HG02938 (cell line): ENCODE data around the gene NHSL2.

Experiments
- ATAC-seq: cut with Tn5 transposase; IDR thresholded peaks from one replicate; pipeline ENCODE4 v1.9.1; 2021; ENCODE audit warnings: mild to moderate bottlenecking, moderate library complexity; ENCODE audit not compliant: unreplicated experiment

Gene NHSL2

GRCh38 chrX:72060921-72061490, 150.4 kb downstream of the NHSL2 start:
- ATAC-seq, result no peak

DNA sequence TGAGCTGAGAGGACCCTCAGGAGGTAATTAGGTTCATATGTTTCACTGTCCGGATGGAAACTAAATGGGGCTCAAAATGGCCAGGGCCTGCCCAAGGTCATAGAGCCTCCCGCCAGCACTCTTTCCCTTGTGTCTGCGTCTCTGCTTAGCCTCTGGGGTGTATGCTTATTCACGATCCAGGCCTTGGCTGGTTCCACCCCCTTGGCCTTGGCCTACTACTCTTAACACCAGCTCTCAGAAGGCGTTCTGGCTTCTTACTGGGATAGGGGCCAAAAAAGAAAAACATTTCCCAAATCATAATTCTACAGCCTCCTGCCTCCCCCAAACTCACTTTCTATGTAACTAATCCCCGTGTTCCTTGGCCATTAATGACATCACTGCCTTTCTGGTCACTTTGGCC, 152.3 kb downstream of the NHSL2 start:
- no peak for ATAC-seq

DNA sequence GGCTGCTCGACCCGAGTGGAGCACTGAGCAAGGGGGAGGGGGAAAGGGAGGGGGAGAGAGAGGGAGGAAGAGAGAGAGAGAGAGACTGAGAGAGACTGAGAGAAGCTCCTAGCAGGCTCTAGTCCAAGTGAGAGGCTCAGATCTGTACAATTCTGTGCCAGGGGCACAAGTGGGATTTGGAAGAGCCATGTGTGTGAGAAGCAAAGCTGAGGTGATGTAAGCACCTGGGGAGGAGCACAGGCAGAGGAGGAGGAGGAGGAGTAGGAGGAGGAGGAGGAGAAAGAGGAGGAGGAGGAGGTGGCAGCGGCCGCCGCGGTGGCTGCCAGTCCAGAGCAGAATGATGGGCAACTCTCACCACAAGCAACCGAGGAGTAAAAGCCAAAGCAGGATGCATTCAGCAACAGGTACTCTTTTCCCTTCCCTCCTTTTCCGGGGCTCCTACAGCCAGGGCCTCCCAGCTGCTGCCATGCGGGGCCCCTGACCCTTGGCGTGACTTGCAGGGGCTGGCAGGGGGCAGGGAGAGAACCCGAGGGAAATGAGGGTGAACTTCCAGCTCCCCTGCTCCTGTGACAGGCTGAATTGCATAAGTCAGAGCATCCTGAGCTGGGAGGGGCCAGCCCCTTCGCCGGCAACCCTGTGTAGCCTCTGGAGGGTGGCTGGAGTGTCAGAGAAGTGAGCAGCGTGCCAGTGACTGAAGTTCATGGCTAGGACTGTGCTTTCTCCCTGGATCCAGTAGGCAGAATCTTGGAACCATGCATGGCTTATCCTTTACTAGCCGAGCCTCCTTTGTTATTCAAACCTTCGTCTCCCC, 158.9 kb downstream of the NHSL2 start:
- no peak for ATAC-seq

- no peak for ATAC-seq
These were observed 160.6 kb downstream of the NHSL2 start for GRCh38 chrX:72071213-72071612.

- no peak for ATAC-seq
These were observed 163.0 kb downstream of the NHSL2 start for GRCh38 chrX:72073633-72074032.

- ATAC-seq, result no peak
These were observed 167.8 kb downstream of the NHSL2 start for GRCh38 chrX:72078411-72078810.

GRCh38 chrX:72079607-72080006, 169.0 kb downstream of the NHSL2 start:
- no peak for ATAC-seq

GRCh38 chrX:72080150-72080549, 169.5 kb downstream of the NHSL2 start:
- ATAC-seq, result no peak

- ATAC-seq, result no peak
These were observed 170.2 kb downstream of the NHSL2 start for GRCh38 chrX:72080800-72081199.

DNA sequence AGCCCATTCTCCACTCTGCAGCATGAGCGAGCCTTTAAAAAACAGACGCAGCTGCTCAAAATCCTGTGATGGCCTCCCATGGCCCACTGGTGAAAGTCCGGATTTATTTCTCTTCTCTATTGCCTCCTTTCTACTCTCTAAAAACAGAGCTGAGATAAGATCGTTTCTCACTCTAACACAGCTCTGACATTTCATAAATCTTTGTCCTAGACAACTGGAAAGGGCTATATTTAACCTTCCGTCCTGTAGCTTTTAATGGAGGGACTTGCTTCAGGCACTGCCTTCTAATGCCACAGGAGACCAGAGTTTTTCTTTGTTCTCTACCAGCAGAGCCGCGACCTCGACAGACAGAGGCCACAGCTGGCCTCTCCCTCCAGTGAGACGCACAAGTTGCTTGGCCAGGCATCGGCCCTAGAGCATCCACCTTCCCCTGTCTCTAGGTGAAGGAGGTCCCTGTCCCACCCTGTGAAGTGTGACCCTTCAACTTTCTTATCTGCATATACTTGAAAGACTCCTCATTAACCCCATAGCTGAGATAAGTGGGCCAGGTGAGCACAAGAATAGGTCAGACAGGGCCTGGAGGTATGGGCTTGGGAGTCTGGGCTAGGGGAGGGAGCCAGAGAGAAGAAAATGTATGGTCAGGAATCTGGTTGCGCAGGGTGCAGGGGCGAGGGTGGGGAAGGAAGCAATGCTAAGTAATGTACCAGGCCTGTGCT, 171.1 kb downstream of the NHSL2 start:
- no peak for ATAC-seq

GRCh38 chrX:72083291-72083690, 172.6 kb downstream of the NHSL2 start:
- ATAC-seq, result no peak

DNA sequence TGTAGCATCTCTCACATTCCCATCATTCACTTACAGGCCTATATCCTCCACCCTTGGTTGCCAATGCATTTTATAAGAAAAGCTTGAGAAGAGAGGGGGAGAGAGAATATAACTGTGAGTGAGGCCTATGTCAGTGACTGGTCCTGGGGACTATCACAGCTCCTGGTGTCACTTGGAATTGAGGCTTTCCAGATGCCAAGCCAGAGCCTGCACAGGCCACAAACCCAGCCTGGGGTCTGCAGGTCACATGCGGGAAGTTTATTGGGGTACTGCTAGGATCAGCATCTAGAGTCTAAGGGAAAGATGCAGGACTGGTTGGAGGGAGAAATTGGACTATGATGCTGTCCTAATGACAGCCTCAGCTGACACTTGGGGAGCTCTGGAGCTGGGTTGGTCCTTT, 173.5 kb downstream of the NHSL2 start:
- ATAC-seq, result no peak

DNA sequence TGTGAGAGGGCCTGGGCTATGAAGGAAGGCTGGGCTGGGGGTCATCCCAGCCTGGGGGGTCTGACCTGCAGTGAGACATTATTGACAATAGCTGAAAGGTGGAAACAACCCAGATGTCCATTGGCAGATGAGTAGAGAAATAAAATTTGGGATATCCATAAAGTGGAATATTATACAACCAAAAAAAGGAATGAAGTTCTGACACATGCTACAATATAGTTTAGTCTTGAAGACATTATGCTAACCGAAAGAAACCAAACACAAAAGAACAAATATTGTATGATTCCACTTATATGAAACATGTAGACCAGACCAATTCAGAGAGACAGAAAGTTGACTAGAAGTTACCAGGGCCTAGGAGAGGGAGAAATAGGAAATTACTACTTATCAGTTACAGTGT, 176.3 kb downstream of the NHSL2 start:
- no peak for ATAC-seq

DNA sequence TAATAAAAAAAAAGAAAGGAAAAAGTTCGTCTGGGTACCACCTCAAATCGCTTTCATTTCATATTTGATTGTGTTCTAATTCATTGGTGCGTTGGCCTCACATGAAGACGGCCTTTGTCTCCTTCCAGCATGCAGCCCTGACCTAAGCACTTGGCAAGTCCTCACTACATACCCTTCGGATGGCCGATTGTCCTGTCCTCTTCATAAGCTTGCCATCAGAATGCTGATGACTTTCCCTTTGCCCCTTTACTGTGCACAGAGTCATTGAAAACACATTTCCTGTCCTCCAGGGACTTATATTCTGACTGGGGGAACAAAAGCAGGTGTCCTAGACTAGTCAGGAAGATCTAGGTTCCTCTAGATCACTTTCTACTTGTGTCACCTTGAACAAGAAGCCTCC, 178.1 kb downstream of the NHSL2 start:
- no peak for ATAC-seq

DNA sequence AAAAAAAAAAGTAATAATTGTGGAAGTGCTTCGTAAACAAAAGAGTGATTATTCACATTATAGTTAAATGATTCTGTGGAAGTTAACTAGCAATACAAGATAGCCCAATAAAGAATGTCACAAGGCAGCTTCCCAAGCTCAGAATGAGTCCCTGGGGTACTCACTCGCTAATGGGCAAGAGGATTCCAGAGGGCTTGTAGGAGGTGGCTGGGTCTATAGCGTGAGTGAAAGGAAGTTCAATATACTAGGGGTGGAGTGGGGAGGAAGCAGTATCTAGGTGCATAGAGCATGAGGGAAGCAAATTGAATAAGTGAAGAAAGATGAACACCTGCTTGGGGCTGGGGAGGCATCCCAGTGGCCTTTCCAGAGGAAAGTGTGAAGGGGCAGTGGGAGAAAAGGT, 178.6 kb downstream of the NHSL2 start:
- no peak for ATAC-seq

DNA sequence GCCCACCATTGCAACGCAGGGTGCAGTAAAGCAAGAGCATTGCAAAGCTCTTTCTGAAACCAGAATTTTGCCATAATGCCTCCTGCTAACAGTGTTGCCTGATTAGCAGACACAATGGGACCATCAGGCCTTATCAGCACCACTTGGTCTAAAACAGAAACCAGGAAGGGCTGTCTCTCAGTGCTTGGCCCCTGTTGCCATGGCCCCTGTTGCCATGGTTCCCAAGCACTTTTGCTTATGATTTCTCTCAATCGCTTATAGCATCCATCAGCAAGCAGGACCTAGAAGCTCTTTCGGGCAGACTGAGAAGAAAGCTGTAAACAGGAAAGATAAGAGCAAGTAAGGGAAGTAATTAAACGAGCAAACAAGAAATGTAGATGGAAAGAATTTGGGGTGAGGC, 184.2 kb downstream of the NHSL2 start:
- ATAC-seq, result peak; percentile 93

DNA sequence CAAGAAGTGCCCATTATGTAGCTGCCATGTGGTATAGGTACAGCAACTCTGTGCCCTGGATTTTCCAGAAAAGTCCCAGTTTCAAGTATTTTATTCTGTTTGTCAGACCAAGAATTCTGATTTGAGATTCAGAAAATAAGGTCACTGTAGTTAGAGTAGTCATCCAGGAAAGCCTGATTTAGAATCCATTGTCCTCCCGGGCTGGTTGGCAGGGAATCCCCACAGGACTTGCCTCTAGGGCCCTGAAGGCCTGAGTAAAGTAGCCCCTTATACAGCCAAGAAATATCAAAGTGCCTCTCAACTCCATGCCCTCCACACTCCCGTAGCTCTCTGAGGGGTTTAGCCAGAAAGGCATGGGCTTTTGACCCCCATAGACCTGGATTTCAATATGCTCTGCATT, 184.7 kb downstream of the NHSL2 start:
- no peak for ATAC-seq

GRCh38 chrX:72097098-72097497, 186.5 kb downstream of the NHSL2 start:
- no peak for ATAC-seq

DNA sequence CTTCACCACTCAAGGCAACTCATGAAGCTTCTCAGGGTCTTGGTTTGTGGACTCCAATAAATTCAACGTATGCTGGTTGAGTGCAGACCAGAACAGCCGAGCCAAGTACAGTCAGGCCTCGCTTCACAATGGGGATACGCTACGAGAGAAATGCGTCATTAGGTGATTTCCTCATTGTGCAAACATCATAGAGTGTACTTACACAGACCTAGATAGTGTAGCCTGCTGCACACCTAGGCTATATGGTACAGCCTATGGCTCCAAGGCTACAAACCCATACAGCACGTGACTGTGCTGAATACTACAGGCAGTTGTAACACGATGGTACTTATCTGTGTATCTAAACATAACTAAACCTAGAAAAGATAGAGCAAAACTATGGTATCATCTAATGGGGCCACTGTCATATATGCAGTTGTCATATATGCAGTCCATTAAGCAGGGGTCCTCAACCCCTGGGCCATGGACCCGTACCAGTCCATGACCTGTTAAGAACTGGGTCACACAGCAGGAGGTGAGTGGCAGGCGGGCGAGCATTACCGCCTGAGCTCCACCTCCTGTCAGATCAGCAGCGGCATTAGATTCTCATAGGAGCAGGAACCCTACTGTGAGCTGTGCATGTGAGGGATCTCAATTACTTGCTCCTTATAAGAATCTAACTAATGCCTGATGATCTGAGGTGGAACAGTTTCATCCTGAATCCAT, 189.6 kb downstream of the NHSL2 start:
- no peak for ATAC-seq

- ATAC-seq, result peak; percentile 83
These were observed 190.2 kb downstream of the NHSL2 start for GRCh38 chrX:72100824-72101351.

GRCh38 chrX:72101597-72102037, 191.0 kb downstream of the NHSL2 start:
- ATAC-seq, result no peak
